GM21717 (cell line): ENCODE data around the gene HOMEZ.
"Not testable (repeated sequence)": the region's sequence is repeated elsewhere in the genome, so short reads cannot be mapped to it uniquely, and the experiment has no call there.

Experiments used
- ATAC-seq: cut with Tn5 transposase; IDR thresholded peaks from one replicate; pipeline ENCODE4 v1.9.1; 2021; ENCODE audit warnings: mild to moderate bottlenecking, moderate library complexity; ENCODE audit not compliant: unreplicated experiment

Gene HOMEZ

DNA sequence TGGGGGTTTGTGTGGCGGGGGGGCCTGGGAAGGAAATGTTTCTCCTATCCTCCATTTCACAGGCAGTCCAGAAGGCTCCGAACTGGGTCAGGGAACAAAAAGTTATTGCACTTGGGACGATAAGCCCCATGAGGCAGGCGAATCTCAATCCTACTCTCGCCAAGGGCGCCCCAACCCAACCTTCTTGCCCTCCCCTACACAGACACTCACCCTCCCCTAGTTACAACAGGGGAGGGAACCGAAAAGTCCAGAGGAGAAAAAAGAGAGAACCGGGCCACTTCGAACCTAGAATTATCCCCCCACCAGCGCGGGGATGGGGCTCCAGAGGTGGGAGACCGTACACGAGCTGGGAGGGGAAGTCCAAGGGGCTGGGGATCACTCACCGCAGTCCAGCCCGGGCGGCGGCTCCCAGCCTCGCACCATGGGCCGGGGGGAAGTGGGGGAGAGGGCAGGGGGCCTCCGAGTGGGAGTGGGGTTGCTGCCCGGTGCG, 357 bp downstream of the HOMEZ start:
- ATAC-seq, result peak; percentile 17

GRCh38 chr14:23284654-23285529, 1.0 kb downstream of the HOMEZ start:
- ATAC-seq, result no peak

GRCh38 chr14:23281247-23281646, 4.7 kb downstream of the HOMEZ start:
- ATAC-seq, result no peak

- ATAC-seq, result not testable (repeated sequence)
These were observed 8.0 kb downstream of the HOMEZ start for GRCh38 chr14:23277928-23278327.

GRCh38 chr14:23277189-23277588, 8.7 kb downstream of the HOMEZ start:
- ATAC-seq, result no peak

- no peak for ATAC-seq
These were observed 10.5 kb downstream of the HOMEZ start for GRCh38 chr14:23275412-23275811.

- no peak for ATAC-seq
These were observed 16.7 kb downstream of the HOMEZ start for GRCh38 chr14:23269193-23269592.

DNA sequence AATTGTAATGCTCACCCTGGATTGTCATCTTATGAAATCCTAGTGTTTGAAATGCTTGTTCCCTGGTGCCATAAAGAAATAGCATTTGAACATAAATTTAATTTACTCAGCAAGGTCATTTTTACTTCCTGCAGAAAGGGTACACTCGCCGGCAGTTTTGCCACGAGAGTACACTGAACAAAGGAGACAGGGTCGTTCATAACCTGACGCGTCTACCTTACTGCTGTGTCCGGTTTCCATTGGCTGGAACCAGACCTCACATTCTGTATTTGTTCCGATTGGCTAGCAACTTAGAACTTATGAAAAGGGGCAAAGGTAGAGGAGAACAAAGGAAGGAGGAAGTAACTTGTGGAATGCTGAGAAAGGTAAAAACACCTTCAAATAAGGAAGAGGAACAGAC, 25.1 kb downstream of the HOMEZ start:
- not testable (repeated sequence) for ATAC-seq

- ATAC-seq, result no peak
These were observed 26.5 kb downstream of the HOMEZ start for GRCh38 chr14:23259426-23259825.

- no peak for ATAC-seq
These were observed 27.7 kb downstream of the HOMEZ start for GRCh38 chr14:23258256-23258655.

DNA sequence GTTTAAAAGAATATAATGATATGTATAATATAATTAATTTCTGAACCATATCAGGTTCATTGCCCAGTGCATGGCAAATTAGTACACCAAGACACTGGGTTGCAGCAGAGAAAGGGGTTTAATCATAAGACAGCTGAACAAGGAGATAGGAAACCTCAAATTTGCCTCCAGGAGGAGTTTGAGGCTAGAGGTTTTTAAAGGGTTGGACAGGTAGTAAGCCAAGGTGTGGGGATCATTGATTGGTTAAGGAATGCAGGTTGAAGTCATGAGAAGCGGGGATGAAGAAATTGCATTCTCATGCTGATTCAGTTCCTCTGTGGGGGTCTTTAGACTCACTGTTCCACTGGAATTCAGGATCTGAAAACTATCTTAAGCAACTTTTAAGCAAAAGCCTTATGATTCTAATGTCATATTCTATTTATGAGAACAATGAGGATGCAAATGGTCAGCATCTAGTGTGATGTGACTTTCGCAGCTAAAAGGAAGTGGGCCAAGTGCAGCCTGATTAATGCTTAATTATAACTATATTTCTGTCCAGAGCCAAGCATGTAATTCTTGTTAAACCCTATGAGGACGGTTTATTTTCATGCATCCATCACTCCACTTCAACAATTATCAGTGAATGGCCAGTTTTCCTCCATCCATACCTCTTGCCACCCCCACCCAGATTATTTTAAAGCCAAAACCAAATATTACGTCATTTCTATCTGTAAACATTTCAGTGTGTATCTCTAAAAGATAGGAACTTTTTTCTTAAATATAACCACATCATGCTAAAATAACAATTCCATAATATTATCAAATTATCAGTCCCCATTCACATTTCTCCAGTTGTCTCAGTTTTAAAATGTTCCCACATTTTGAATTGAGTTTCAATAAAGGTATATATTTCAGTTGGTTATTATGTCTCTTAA, 33.3 kb downstream of the HOMEZ start:
- no peak for ATAC-seq

GRCh38 chr14:23252006-23252405, 33.9 kb downstream of the HOMEZ start:
- ATAC-seq, result no peak

DNA sequence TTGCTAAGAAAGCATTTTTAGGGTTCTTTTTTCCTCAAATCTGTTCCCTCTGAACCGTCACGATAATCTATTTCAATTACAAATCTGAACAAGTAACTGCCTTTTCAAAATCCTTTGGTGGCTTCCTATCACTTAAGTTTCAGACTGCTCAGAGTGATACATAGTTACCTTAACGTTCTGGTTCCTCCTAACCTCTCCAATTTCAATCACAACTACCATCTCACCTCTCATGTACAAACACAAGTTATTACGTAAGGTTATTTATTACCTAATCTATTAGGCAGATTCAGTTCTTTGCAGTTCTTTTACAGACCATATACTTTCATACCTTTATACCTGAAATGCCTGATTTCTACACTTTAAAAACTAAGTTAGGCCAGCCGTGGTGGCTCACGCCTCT, 36.1 kb downstream of the HOMEZ start:
- ATAC-seq, result no peak

DNA sequence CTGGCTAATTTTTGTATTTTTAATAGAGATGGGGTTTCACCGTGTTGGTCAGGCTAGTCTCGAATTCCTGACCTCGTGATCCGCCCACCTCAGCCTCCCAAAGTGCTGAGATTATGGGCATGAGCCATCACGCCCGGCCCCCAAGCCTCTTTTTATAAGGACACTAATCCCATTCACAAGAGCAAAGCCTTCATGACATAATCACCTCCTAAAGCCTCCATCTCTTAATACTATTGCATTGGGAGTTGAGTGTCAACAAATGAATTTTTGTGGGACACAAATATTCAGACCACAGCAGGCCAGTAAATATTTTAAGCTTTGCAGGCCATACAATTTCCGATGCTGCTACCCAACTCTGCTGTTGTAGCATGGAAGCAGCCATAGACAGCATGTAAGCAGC, 37.3 kb downstream of the HOMEZ start:
- ATAC-seq, result no peak

DNA sequence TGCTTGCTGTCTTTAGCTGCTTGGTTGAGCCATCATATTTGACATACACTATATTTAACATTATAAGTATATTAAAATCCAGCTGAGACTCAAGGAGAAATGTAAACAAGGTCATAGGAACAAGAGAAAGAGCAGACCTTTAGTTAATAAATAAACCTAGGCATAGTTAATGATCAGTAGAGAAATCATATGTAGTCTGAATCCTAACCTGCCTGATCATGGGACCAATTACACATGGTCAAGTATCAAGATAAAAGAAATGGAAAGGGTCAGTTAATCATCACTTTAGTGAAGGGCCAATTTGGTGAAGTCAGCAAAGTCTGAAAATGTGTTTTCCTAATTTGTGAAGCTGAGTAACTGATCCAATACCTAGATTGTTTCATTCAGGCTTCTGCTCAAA, 40.6 kb downstream of the HOMEZ start:
- ATAC-seq, result no peak

GRCh38 chr14:23243066-23243465, 42.9 kb downstream of the HOMEZ start:
- ATAC-seq, result no peak

- ATAC-seq, result no peak
These were observed 43.9 kb downstream of the HOMEZ start for GRCh38 chr14:23242076-23242475.

DNA sequence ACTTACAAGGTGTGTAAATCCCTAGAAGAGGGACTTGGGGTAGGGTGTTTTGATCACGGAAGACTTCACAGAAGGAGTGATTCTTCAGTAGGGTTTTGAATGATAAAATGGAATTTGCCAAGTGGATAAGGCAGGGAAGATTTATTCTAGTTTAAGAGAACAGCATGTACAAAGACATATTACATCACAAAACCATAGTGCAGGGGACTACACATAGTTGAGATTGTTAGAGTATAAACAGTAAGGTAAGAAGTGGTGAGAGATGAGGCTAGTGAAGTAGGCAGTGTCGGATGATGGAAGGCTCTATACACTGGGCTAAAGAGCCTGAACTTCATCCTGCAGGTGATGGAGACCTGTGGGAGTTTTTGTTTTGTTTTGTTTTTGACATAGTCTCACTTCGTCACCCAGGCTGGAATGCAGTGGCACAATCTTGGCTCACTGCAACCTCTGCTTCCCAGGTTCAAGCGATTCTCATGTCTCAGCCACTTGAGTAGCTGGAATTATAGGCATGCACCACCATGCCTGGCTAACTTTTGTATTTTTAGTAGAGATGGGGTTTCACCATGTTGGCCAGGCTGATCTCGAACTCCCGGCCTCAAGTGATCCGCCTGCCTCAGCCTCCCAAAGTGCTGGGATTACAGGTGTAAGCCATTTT, 44.7 kb downstream of the HOMEZ start:
- not testable (repeated sequence) for ATAC-seq

- no peak for ATAC-seq
These were observed 45.3 kb downstream of the HOMEZ start for GRCh38 chr14:23240661-23241060.

GRCh38 chr14:23237772-23238594, 47.9 kb downstream of the HOMEZ start, which contains the start of gene RNF212B:
RNF212B (plus strand) TSS chr14:23237936; CDS start chr14:23240346, 2,410 bp downstream.
- no peak for ATAC-seq
